Activated CD4-positive, CD25-positive, alpha-beta regulatory T cell treated with anti-CD3 and anti-CD28 coated beads, Interleukin-2, amount 50 U/mL, for 24 hours (primary cell): ENCODE results near the gene SERPINF2.
"Not testable (repeated sequence)": the region's sequence is repeated elsewhere in the genome, so short reads cannot be mapped to it uniquely, and the experiment has no call there.

Experiments used
- ATAC-seq, 2 donors: fragments of 150-1000 bp; cut with Tn5 transposase; one replicate each; pipeline ENCODE4 v1.10.0; 2021; ENCODE audit warnings: mild to moderate bottlenecking in 1 of 2, moderate library complexity in 1 of 2

Gene SERPINF2

DNA sequence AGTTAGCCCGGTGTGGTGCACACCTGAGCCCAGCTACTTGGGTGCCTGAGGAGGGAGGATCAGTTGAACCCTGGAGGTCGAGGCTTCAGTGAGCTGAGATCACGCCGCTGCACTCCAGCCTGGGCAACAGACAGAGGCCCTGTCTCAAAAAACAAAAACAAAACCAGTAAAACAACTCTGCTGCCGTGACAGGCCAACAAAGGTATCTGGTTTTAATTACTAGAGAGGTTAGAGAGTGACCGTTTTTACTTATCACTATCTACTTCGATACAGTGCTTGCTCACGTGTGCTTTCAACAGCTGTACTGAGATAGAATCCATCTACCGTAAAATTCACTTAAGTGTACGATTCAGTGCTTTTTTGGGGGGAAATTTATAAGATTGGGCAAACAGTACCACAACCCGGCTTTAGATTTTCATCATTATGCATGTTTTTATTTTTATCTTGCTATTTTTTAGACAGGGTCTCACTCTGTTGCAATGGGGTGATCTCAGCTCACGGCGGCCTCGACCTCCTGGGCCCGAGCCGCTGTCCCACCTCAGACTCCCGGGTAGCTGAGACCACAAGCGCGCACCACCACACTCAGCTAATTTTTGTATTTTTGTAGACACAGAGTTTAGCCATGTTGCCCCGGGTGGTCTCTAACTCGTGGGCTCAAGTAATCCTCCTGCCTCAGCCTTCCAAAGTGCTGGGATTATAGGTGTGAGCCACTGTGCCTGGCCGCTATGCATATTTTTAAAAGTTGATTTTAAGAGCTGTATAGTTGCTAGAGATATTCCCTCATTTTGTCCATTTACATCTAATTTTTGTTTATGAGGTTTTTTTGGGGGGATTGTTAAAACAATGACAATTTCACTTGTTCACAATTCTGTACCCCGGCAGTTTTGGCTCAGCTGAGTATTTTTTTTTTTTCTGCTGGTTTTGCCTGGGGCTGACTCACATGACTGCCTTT is 50.1 kb downstream of the SERPINF2 start:
- no peak for ATAC-seq

GRCh38 chr17:1793447-1793806 is 50.8 kb downstream of the SERPINF2 start:
- no peak for ATAC-seq

GRCh38 chr17:1796800-1797199 is 54.1 kb downstream of the SERPINF2 start:
- ATAC-seq: no peak

- ATAC-seq: no peak
Measured at GRCh38 chr17:1797323-1797722, 54.7 kb downstream of the SERPINF2 start.

DNA sequence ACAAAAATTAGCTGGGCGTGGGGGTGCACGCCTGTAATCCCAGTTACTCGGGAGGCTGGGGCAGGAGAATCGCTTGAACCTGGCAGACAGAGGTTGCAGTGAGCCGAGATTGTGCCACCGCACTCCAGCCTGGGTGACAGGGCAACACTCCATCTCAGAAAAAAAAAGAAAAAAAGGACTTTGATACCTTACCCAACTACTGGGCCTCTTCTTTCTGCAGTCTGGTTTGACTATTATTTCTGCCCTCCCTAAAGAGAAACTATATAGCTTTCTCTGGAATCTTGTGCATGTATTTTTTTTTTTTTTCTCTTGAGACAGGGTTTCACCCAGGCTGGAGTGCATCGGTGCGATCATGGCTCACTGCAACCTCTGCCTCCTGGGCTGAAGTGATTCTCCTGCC is 55.2 kb downstream of the SERPINF2 start:
- ATAC-seq: not testable (repeated sequence)

GRCh38 chr17:1800240-1800639 is 57.6 kb downstream of the SERPINF2 start:
- ATAC-seq: no peak

DNA sequence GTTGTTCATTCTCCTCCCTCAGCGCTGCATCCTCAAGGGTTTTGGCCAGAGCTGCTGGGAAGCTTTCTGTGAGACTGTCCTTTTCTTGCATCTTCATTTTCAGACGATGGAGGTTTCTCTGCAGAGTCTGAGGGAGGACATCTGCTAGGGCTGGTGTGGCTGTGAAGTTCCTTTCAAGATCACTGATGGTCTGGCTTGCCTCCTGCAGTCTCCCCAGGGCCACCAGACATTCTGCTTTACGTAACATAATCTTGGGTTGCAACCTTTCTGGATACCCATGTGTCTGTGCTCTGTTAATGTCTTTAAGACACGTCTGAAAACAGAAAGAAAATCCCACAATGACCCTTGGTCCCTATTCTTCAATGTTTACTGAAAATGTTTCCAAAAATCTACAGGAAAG is 58.0 kb downstream of the SERPINF2 start:
- no peak for ATAC-seq

- ATAC-seq: no peak
Measured at GRCh38 chr17:1802429-1802828, 59.8 kb downstream of the SERPINF2 start.

GRCh38 chr17:1803280-1803679 is 60.6 kb downstream of the SERPINF2 start:
- ATAC-seq: no peak
